Colonic mucosa (tissue), 4 donors: ENCODE measurements around the gene NRSN2. TPM values are rescaled to one million over a fixed set of nuclear protein-coding genes. Genes with fewer than 3 reads are reported as not detected.

Experiments
- DNase-seq: peaks from one replicate; pipeline ENCODE4 v3.0.0-alpha.2; 2020
- H3K27ac ChIP-seq: fragments of 200-600 bp; one replicate; pipeline ENCODE4 v1.8.0; 2021
- H3K27me3 ChIP-seq: fragments of 200-600 bp; one replicate; pipeline ENCODE4 v1.8.0; 2021
- H3K36me3 ChIP-seq: fragments of 200-600 bp; one replicate; pipeline ENCODE4 v1.8.0; 2021
- H3K4me1 ChIP-seq: fragments of 200-600 bp; one replicate; pipeline ENCODE4 v1.8.0; 2021; ENCODE audit warnings: mild to moderate bottlenecking
- H3K4me3 ChIP-seq: fragments of 200-600 bp; one replicate; pipeline ENCODE4 v1.8.0; 2021
- H3K9ac ChIP-seq, 2 donors: one replicate each; pipeline ENCODE4 v1.7.0; 2013; ENCODE audit warnings: control low read depth in 2 of 2, low read depth in 2 of 2, low read length in 2 of 2
- H3K9me3 ChIP-seq: fragments of 200-600 bp; one replicate; pipeline ENCODE4 v1.8.0; 2021
- intact Hi-C: fragments of 100-400 bp; cut with DNase I; formaldehyde crosslinking; loops from one replicate; pipeline ENCODE4 v1.14.1; 2022
- total RNA-seq, 2 donors: library from RNA; stranded (reverse); fragmentation: NEBNext Ultra II Directional in 1 of 2; extraction: Animal tissue kit (Norgen Biotek cat#: 25700) in 1 of 2; gene quantifications; one replicate each; pipeline ENCODE4 v1.2.1, GENCODE V29; 2021
- TF ChIP-seq, protein P1 (sequence below): fragments of 200-600 bp; IDR thresholded peaks from one replicate; pipeline ENCODE4 v1.8.0; 2022; ENCODE audit warnings: antibody characterized with exemption, mild to moderate bottlenecking
- donor health status: healthy.
- donor health status: DM: no; HTN: no; CAD: no.
- donor health status: DM: no; HTN: no; CAD: no.

The NRSN2 gene
- total RNA-seq, 2 donors from 2014 or later = 11.2 to 18.3 TPM

DNA sequence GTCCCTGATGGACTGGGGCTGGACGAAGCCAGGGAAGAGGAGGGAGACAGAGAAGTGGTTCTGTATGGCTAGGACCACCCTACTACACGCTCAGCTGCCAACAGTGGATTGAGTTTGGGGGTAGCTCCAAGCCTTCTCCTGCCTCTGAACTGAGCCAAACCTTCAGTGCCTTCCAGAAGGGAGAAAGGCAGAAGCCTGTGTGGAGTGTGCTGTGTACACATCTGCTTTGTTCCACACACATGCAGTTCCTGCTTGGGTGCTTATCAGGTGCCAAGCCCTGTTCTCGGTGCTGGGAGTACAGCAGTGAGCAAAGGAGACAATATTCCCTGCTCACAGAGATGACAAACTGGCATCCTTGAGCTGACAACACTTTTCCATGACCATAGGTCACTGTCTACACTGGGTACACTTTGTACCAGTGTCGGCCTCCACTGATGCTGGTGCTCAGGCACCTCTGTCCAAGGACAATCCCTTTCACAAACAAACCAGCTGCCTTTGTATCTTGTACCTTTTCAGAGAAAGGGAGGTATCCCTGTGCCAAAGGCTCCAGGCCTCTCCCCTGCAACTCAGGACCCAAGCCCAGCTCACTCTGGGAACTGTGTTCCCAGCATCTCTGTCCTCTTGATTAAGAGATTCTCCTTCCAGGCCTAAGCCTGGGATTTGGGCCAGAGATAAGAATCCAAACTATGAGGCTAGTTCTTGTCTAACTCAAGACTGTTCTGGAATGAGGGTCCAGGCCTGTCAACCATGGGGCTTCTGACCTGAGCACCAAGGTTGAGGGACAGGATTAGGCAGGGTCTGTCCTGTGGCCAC lies 49.9 kb downstream of the NRSN2 start:
- H3K4me1 ChIP-seq = no peaks in the 10 kb centered on the region
- no peak overlapping the region for H3K27ac ChIP-seq
- peaks cover 7% of the 10 kb centered on the region for H3K36me3 ChIP-seq
- H3K9ac ChIP-seq = no peak overlapping the region
- intact Hi-C loops = no loop called here
- DNase-seq = no peak
- no peaks in the 10 kb centered on the region for H3K27me3 ChIP-seq
- TF ChIP-seq, protein P1, sequence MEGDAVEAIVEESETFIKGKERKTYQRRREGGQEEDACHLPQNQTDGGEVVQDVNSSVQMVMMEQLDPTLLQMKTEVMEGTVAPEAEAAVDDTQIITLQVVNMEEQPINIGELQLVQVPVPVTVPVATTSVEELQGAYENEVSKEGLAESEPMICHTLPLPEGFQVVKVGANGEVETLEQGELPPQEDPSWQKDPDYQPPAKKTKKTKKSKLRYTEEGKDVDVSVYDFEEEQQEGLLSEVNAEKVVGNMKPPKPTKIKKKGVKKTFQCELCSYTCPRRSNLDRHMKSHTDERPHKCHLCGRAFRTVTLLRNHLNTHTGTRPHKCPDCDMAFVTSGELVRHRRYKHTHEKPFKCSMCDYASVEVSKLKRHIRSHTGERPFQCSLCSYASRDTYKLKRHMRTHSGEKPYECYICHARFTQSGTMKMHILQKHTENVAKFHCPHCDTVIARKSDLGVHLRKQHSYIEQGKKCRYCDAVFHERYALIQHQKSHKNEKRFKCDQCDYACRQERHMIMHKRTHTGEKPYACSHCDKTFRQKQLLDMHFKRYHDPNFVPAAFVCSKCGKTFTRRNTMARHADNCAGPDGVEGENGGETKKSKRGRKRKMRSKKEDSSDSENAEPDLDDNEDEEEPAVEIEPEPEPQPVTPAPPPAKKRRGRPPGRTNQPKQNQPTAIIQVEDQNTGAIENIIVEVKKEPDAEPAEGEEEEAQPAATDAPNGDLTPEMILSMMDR = no peak
- no peak overlapping the region for H3K4me3 ChIP-seq
- H3K9me3 ChIP-seq = no peaks in the 10 kb centered on the region

DNA sequence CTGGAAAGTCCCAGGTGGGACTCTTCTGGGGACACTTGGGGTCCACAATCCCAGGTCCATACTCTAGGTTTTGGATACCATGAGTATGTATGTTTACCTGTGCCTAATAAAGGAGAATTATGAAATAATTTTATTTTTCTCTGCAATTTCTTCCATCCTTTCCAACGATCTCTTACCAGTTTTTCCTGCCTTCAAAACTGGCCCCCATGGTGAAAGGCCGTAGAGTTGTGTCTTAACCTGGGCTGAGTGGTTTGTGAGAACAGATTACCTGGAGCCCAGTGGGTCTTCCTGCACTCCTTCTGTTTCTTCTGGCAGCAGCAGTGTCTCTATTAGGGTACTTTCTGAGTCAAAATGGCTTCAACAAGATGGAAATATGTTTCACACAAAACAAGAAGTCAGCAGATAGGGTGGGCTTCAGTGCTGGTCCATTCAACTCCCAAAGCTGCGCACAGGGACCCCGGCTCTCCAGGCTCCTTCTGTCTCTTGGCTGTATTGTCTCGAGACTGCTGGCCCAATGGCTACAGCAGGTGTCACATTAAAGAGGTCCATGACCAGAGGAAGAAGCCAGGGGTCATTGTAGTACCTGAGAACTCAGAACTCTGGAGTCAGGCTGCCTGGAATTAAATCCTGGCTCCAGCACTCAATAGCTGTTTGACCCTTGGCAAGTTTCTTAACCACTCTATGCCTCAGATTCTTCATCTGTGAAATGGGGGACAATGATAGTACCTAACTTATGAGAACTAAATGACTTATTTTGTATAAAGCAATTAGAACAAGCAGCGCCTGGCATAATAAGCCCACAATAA lies 50.7 kb downstream of the NRSN2 start:
- peaks cover 7% of the 10 kb centered on the region for H3K36me3 ChIP-seq
- no peaks in the 10 kb centered on the region for H3K27me3 ChIP-seq
- intact Hi-C loops = no loop called here
- no peak overlapping the region for H3K27ac ChIP-seq
- no peak overlapping the region for H3K9ac ChIP-seq
- no peaks in the 10 kb centered on the region for H3K9me3 ChIP-seq
- DNase-seq = no peak
- TF ChIP-seq, protein P1 = no peak
- H3K4me1 ChIP-seq = no peaks in the 10 kb centered on the region
- no peak overlapping the region for H3K4me3 ChIP-seq

DNA sequence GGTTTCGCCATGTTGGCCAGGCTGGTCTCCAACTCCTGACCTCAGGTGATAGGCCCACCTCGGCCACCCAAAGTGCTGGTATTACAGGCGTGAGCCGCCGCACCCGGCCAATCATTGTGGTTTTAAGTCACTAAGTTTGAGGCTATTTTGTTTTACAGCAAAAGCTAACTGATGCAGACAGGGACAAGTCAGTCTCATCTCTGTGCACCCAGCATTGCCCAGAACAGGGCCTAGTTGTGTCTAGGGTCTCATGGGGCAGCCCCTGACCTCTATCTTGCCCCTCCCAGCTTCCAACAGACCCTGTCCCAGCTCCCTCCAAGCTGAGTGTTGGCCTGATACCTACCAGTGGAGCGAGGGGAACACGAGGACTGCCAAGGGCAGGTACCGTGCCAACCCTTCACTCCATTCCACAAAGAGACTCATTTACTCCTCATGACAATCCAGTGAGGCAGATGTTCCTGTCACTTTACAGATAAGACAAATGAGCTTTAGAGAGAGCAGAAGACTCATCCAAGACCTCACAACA lies 52.3 kb downstream of the NRSN2 start:
- H3K4me3 ChIP-seq = no peak overlapping the region
- no peak overlapping the region for H3K27ac ChIP-seq
- H3K9ac ChIP-seq = no peak overlapping the region
- no peaks in the 10 kb centered on the region for H3K9me3 ChIP-seq
- intact Hi-C loops = no loop called here
- H3K27me3 ChIP-seq = no peaks in the 10 kb centered on the region
- peaks cover 7% of the 10 kb centered on the region for H3K36me3 ChIP-seq
- TF ChIP-seq, protein P1 = no peak
- no peak for DNase-seq
- no peaks in the 10 kb centered on the region for H3K4me1 ChIP-seq

DNA sequence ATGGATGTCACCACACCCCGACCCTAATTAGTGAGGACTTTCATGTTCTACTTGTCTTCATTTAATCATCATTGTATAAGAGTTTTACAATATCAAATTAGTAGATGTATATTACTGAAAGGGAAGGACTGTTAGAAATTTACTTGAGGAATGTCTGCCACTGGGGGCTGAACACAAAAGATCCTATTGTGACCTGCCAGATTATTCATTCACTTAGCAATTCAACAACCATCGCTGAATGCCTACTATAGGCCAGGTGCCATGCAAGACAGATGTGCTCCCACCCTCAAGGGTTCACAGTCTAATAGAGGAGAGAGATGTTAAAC lies 53.2 kb downstream of the NRSN2 start:
- no peak overlapping the region for H3K27ac ChIP-seq
- no peak for DNase-seq

More for the DNA sequence above, 53.2 kb downstream of the NRSN2 start:
- H3K9me3 ChIP-seq = no peaks in the 10 kb centered on the region
- H3K4me3 ChIP-seq = no peak overlapping the region
- H3K36me3 ChIP-seq = peaks cover 7% of the 10 kb centered on the region
- H3K9ac ChIP-seq = no peak overlapping the region
- TF ChIP-seq, protein P1 = no peak
- intact Hi-C loops = no loop called here
- H3K27me3 ChIP-seq = no peaks in the 10 kb centered on the region
- no peaks in the 10 kb centered on the region for H3K4me1 ChIP-seq
